ENCODE data around the gene CHCHD10.

GRCh38 chr22:23812378-23812777 lies 44.6 kb upstream of the CHCHD10 start:
- no peak for TF ChIP-seq CTCF (IDR thresholded peaks at IDR 0.05; ENCODE audit: low read depth, low read length, missing input control)
- TF ChIP-seq REST (IDR thresholded peaks at IDR 0.05): no peak
- no peak for TF ChIP-seq TAF1 (conservative IDR thresholded peaks at IDR 0.05)
- TF ChIP-seq GABPA (IDR thresholded peaks at IDR 0.05 in 1 of 2, conservative IDR thresholded peaks at IDR 0.05 in 1 of 2): no peak
- no peak for TF ChIP-seq ZBTB33 (IDR thresholded peaks at IDR 0.05)
- TF ChIP-seq SP1 (IDR thresholded peaks at IDR 0.05): no peak
